GM15510 (cell line): ENCODE measurements around the gene GPATCH2L.

Experiments
- POLR2A ChIP-seq: IDR thresholded peaks from 3 replicates; pipeline ENCODE4 v1.6.1; 2011; ENCODE audit warnings: borderline replicate concordance; ENCODE audit not compliant: insufficient read length; ENCODE audit errors: extremely low read depth

GPATCH2L gene

GRCh38 chr14:76217179-76217578 lies 65.5 kb downstream of the GPATCH2L start:
- no peak for TF ChIP-seq POLR2A

- no peak for TF ChIP-seq POLR2A
Observed at GRCh38 chr14:76218662-76219061, 66.9 kb downstream of the GPATCH2L start.

- no peak for TF ChIP-seq POLR2A
Observed at GRCh38 chr14:76219873-76220272, 68.2 kb downstream of the GPATCH2L start.

GRCh38 chr14:76227450-76228050 lies 75.8 kb downstream of the GPATCH2L start:
- no peak for TF ChIP-seq POLR2A

GRCh38 chr14:76228138-76228537 lies 76.4 kb downstream of the GPATCH2L start:
- no peak for TF ChIP-seq POLR2A

GRCh38 chr14:76232800-76233199 lies 81.1 kb downstream of the GPATCH2L start:
- no peak for TF ChIP-seq POLR2A

GRCh38 chr14:76235628-76236027 lies 83.9 kb downstream of the GPATCH2L start:
- TF ChIP-seq POLR2A = no peak

- TF ChIP-seq POLR2A = no peak
Observed at GRCh38 chr14:76236172-76237130, 84.7 kb downstream of the GPATCH2L start.

- no peak for TF ChIP-seq POLR2A
Observed at GRCh38 chr14:76237349-76237990, 85.7 kb downstream of the GPATCH2L start.

GRCh38 chr14:76245097-76245496 lies 93.4 kb downstream of the GPATCH2L start:
- TF ChIP-seq POLR2A = no peak

GRCh38 chr14:76250302-76250701 lies 98.6 kb downstream of the GPATCH2L start:
- TF ChIP-seq POLR2A = no peak

GRCh38 chr14:76252471-76252870 lies 100.7 kb downstream of the GPATCH2L start:
- TF ChIP-seq POLR2A = no peak

- no peak for TF ChIP-seq POLR2A
Observed at GRCh38 chr14:76253111-76253510, 101.4 kb downstream of the GPATCH2L start.

GRCh38 chr14:76256545-76256944 lies 104.8 kb downstream of the GPATCH2L start:
- no peak for TF ChIP-seq POLR2A

GRCh38 chr14:76257111-76257803 lies 105.5 kb downstream of the GPATCH2L start:
- no peak for TF ChIP-seq POLR2A
